Left colon (tissue), 2 donors: ENCODE data around the gene OR2AG2. TPM values are rescaled to one million over a fixed set of nuclear protein-coding genes. Genes with fewer than 3 reads are reported as not detected.

Experiments used
- ATAC-seq: fragments of 200-7000 bp; cut with Tn5 transposase; one replicate; pipeline ENCODE4 v1.9.1; 2020; ENCODE audit warnings: mild to moderate bottlenecking, moderate library complexity
- DNase-seq, 2 donors: peaks; one replicate each; pipeline ENCODE4 v3.0.0-alpha.2; 2020
- intact Hi-C, 2 donors: fragments of 100-400 bp; cut with DNase I in 1 of 2; cut with micrococcal nuclease in 1 of 2; formaldehyde crosslinking; loops; one replicate each; pipeline versions ENCODE4 v1.11.2 to v1.14.0; 2022; cut with DNase I, micrococcal nuclease
- total RNA-seq, 2 donors: library from RNA; stranded (reverse); fragmentation: NEBNext Ultra II Directional; extraction: Animal tissue kit (Norgen Biotek cat#: 25700); gene quantifications; one replicate each; pipeline ENCODE4 v1.2.1, GENCODE V29; 2021
- donor health status: DM: no; HTN: no; CAD: no.
- donor health status: DM: yes; HTN: yes; CAD: no.

The OR2AG2 gene
- total RNA-seq, 2 donors from 2014 or later = 0.11 to 0.21 TPM

DNA sequence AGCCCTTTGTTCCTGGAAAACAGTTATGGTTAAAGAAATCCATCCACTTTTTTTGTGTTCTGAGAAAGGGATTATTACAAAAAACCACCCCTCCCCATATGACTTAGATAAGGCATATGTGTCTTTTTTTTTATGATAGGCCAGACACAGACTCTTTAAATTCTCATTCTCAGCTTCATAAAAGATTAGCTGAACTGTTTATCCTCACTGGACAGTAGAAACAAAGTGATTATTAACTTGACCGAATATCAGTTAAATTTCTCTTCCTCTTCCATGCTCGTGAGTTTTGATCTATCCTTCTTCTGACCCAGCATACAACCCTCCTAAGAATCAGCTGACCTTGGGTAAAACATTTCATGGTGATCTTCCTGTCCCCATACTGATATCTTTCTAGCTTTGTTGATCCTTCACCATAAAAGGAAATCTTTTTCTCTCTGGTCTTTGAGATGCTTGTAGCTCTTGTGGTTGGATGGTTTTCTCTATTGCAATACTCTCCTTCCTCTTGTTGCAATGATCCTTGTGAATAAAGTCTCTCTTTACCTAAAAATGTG, 26.2 kb downstream of the OR2AG2 start:
- intact Hi-C loops = no loop called here
- no peak for ATAC-seq
- no peak for DNase-seq

DNA sequence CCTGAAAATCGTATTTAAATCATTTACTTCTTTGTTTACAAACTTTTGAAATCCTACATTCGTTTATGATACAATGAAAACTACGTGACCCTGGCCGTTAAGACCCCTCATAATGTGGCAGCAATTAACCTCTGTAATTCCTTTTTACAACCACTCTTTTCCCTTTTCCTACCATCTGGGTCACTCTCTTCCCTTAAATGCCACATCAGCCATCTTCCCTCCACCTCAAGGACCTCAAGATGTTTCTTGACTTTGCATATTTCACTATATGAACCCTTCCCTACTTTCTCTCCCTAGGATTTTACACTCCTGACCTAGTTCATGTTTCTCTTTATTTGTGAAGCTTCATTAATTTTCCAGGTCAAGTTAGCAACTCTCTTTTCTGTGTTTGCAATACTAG, 26.8 kb downstream of the OR2AG2 start:
- intact Hi-C loops = no loop called here
- ATAC-seq = no peak
- no peak for DNase-seq

DNA sequence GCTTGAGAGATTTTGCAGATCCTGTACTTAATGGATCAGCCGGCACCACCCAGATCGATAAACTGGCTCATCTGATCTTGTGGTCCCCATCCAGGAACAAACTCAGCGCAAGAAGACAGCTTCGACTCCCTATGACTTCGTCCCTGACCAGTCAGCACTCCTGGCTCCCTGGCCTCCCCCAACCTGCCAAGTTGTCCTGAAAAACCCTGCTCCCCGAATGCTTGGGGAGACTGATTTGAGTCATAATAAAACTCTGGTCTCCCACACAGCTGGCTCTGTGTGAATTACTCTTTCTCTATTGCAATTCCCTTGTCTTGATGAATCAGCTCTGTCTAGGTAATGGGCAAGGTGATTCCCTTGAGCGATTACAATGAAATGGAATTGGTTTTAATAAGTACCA, 29.5 kb downstream of the OR2AG2 start:
- ATAC-seq (no peak), DNase-seq (no peak)
- intact Hi-C loops = no loop called here

DNA sequence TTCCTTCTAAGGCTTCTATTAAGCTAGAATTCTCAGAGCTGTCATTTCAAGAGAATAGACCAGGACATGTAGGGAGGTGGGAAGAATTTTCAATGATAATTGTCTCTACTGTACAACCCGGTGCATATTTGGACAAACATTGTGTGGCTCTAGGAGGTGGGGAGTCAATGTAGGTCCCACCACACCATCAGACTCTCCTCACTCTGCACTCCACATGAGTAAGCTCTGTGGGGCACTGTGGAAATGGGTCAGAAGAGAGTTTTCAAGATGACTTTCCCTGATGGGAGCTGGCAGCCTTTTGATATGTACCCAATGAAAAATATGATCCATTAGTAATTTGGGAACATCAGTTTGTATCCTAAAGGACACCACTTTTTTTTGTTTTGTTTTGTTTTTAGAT, 33.2 kb downstream of the OR2AG2 start:
- intact Hi-C loops = no loop called here
- DNase-seq = no peak
- no peak for ATAC-seq

DNA sequence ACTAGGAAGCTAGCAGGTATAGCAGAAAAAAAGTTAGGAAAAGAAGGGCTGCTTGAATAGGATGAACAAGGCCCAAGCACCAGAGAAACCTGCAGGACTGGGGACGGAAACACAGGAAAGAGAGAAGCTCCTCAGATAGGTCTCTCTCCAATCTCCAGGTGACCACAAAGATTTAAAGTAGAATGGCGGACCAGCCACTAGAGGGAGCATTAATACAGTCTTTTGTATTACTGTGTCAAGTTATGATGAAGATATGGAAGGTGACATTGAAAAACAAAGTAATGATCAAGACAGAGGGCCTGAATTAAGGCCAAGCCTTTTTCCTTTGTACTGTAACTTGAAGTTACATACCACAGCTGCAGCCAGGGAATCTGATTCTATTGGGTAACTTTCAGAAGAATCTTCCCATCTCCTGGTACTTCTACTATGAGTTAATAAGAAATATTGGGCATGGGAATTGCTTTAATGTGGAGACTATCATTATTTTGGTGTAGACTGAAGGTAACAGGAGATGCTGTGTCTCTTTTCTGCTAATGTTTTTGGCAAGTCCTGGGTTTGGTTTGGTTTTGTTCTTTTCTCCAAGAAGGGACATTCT, 33.8 kb downstream of the OR2AG2 start:
- ATAC-seq = peak; percentile 63
- intact Hi-C loops = no loop called here
- peak in 1 of 2 donors; percentile 50 for DNase-seq

DNA sequence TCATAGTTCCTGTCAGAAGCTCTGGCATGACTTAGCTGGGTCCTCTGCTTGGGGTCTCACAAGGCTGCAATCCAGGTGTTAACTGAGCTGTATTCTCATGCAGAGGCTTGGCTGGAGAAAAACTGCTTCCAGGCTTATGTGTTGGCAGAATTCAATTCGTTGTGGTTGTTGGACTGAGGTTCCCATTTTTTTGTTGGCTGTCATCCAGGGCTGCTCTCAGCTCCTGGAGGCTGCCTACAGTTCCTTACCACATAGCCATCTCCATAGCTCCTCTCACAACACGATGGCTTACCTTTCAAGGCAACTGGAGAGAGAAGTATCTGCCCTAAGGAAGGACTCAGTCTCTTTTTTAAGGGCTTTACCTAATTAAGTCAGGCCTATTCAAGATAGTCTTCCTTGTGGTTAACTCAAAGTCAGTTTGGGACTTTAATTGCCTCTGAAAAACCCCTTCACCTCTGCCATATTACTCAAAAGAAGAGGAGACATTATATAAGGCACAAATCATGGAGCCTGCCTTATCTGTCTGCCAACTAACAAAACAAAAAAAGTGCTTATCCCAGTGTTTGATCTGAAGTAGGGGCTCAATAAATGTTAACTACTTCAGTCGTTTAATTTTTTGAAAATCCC, 35.2 kb downstream of the OR2AG2 start:
- intact Hi-C loops = no loop called here
- DNase-seq (no peak), ATAC-seq (no peak)

DNA sequence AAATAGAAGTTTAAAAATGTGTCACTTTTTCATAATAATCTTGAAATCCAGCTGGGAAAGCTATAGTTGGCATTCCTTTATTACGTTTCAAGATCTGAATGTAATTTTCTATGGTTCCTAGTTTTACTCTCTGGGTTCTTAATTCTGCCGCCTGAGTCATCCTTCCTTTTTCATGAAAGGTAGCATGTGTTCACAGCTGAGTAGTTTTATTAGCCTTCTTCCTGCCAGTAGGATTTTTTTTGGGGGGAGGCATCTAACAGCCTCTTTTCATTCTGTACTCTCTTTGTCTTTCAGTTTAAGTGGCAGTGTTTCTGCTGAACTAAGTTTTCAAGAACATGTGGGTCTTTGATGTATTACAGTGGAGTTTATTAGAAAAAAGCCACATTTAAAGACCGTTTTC, 36.5 kb downstream of the OR2AG2 start:
- DNase-seq (no peak), ATAC-seq (no peak)
- intact Hi-C loops = no loop called here

DNA sequence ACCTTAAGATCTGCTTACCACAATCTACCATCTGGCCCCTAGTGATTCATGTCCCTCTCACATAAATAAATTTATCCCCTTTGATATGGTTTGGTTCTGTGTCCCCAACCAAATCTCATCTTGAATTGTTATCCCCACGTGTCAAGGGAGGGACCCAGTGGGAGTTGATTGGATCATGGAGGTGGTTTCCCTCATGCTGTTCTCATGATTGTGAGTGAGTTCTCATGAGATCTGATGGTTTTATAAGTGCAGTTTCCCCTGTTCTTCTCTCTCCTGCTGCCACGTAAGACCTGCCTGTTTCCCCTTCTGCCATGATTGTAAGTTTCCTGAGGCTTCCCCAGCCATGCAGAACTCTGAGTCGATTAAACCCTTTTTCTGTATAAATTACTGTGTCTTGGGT, 37.2 kb downstream of the OR2AG2 start:
- ATAC-seq = no peak
- intact Hi-C loops = no loop called here
- DNase-seq = no peak

DNA sequence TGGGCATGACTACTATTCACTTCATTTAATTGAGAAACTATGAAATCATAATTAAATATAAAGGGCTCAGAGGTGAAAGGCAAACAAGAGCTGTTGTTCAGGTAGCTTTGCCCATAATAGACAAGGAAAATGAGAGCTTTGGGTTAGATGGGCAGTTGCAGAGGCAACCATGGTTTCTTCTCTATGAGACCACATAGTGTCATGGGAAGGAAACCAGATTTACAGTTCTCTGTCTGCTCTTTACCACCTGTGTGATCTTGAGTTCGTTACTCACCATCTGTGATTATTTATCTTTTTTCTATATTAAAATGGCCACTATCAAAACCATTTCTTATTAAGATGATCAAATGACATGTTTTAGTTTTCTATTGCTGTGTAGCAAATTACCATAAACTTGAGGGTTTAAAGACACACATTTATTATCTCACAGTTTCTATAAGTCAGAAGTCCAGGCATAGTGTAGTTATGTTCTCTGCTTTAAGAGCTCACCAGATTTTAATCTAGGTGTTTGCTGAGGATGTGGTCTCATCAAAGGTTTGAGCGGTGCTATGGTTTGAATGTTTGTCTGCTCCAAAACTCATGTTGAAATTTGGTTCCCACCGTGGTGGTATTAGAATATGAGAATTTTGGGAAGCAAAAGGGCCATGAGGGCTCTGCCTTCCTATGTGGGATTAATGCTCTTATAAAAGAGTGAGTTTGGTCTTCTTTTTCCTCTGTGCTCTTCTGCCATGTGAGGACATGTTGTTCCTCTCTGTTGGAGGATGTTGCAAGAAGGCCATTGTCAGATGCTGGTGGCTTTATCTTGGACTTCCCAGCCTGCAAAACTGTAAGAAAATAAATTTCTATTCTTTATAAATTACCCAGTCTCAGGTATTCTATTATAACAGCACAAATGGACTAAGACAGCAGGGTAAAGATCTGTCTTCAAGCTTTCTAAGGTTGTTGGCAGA, 38.2 kb downstream of the OR2AG2 start:
- DNase-seq = no peak
- ATAC-seq = no peak
- intact Hi-C loops = no loop called here

DNA sequence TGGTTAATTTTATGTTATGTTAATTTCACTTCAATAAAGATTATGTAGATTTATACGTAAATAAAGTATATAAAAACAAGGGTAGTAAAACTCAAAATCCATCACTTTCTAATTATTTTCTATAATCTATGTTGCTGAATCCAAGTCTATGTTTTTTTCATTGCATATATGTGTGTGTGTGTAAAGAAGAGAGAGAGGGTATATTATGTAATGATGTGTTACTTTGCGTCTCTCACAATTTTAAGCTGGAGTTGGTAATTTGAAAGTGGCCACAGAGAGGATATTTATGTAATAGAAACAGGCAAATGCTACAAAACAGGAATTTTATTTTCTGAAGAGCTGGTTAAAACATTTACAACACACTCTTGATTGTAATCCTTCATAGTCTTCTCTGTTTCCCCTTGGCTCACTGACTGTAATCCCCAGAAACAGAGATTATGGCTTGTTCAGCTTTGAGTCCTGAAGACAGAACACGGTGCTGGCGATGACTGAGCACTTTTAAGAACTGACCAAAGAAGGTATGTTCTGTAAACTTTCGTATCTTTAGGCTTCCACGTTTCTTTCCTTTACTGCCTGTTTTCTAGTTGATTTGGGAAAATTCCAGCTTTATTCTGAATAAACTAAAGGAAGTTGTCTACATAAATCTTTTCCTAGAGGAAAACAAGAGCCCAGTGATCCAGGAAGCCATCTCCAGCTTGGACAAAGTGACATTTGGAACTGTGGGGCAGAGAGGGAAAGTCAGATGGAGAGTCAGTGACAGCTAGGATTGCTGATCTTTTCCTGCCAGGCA, 43.6 kb downstream of the OR2AG2 start:
- intact Hi-C loops = no loop called here
- no peak for ATAC-seq
- no peak for DNase-seq

DNA sequence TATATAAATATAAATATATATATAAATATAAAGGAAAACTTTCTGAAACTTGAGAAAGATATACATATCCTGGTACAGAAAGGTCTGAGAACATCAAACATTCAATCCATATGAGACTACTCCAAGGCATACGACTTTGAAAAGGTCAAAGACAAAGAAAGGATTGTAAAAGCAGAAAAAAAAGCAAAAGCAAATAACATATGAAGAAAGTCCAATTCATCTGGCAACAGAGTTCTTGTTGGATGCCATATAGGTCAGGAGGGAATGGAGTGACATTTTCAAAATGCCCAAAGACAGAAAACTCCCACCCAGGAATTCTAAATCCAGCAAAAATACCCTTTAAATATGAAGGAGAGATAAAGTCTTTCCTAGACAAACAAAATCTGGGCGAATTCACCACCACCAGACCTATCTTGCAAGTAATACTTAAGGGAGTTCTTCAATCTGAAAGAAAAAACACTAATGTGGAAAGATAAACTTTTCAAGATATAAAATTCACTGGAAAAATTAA, 46.3 kb downstream of the OR2AG2 start:
- intact Hi-C loops = no loop called here
- no peak for ATAC-seq
- DNase-seq = no peak

DNA sequence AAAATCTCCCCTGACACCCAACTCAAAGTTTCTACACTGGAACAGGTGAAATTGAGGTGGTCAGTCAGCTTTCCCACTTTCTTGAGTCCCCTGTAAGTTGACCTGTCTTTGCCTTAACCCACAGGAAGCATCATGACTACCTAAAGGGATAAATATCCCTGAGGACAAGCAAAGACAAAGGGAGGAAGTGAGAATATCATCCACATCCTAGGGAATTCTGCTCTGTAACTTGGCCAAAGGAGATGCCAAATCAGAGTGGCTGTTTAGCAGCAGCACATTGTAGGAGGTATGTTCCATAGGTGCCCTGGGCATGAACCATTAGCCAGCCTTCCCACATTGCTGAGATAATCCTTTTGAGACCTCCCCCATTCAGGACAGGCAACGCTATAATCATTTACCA, 47.8 kb downstream of the OR2AG2 start:
- intact Hi-C loops = no loop called here
- ATAC-seq (no peak), DNase-seq (no peak)

DNA sequence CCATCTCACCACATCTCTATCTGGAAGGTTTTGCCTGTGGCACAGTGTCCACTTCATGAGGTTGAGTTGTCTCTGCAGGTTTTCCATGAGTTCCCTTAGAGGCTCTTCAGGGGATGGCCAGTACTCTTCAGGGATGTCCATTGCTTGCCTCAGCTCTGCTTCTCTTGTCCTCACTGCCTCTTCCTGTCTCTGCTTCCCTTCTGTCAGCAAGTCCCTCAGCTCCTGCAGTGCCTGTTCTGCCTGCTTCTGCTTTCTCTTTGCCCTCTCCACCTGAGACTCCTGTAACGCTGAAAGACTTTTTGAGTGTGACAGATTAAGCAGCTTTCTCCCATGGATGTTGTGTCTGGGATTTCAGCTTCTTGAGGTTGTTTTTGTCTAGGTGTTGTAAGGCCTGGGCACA, 50.4 kb downstream of the OR2AG2 start:
- intact Hi-C loops = no loop called here
- no peak for DNase-seq
- ATAC-seq = no peak

DNA sequence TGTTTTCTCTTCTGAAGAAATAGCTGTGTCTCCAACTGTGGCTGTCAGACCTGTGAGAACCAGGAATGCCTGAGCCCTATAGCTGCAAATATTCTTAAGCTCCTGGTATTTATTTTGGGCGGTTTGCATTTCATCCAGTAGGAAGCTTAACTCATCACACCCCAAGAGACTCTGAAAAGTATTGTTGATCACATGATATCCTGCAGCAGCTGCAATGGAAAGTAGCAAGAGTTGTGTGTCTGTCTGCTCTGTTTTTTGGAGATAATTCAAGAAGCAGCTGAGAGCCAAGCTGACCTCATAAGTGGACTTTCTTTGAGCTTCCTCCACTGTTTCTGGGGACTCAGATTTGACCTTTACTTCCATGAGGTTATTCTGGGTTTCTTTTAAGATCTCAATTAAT, 52.2 kb downstream of the OR2AG2 start:
- DNase-seq (no peak), ATAC-seq (no peak)
- intact Hi-C loops = no loop called here

DNA sequence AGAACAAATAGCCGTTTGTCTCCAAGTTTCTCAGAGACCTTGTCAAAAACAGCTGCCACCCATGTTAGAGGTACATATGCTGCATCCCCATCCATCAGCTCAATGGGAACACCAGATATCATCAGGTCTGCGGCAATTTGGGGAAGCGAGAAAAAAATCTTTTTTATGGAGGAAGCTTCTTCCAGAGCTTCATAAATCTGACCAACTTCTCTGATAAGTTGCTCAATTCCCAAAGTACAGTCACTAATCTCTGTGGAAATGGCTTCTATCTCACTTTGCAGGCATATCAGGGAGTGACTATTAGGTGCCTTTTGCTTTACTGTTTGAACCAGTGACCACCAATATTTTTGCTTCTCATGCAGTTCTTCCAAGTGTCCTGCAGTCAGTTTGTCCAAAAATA, 54.4 kb downstream of the OR2AG2 start:
- DNase-seq = no peak
- ATAC-seq = no peak
- intact Hi-C loops = no loop called here
